Neural crest cell (in vitro differentiated cells): Measurements from ENCODE around the gene CLCNKA. TPM values are rescaled to one million over a fixed set of nuclear protein-coding genes. Genes with fewer than 3 reads are reported as not detected.

Experiments used
- DNase-seq: peaks from one replicate; pipeline ENCODE4 v3.0.0; 2021; ENCODE audit warnings: low read depth, mixed read lengths, low spot score
- H3K27ac Mint-ChIP-seq: one replicate; pipeline ENCODE4 v1.8.0; 2021; ENCODE audit warnings: mild to moderate bottlenecking, mixed read lengths; ENCODE audit not compliant: unreplicated experiment
- H3K27me3 Mint-ChIP-seq: 2 replicates; pipeline ENCODE4 v1.8.0; 2021; ENCODE audit warnings: low read depth, mild to moderate bottlenecking, mixed read lengths
- H3K36me3 Mint-ChIP-seq: 2 replicates; pipeline ENCODE4 v1.8.0; 2021; ENCODE audit warnings: low read depth, mild to moderate bottlenecking, mixed read lengths
- H3K4me1 Mint-ChIP-seq: 2 replicates; pipeline ENCODE4 v1.8.0; 2021; ENCODE audit warnings: mixed read lengths
- H3K4me3 Mint-ChIP-seq: one replicate; pipeline ENCODE4 v1.8.0; 2021; ENCODE audit warnings: mild to moderate bottlenecking, mixed read lengths
- H3K9me3 Mint-ChIP-seq: 2 replicates; pipeline ENCODE4 v1.8.0; 2021; ENCODE audit warnings: mixed read lengths
- total RNA-seq: library from RNA; stranded (reverse); gene quantifications from 2 replicates; pipeline ENCODE4 v1.2.1, GENCODE V29; 2021
- TF ChIP-seq, protein P1 (sequence below): fragments of 200-600 bp; sonication (generic); conservative IDR thresholded peaks from 2 replicates; pipeline ENCODE4 v1.5.0; 2021; ENCODE audit warnings: antibody characterized with exemption, mild to moderate bottlenecking

Gene CLCNKA
- total RNA-seq, 1 donor from 2014 or later: not detected

DNA sequence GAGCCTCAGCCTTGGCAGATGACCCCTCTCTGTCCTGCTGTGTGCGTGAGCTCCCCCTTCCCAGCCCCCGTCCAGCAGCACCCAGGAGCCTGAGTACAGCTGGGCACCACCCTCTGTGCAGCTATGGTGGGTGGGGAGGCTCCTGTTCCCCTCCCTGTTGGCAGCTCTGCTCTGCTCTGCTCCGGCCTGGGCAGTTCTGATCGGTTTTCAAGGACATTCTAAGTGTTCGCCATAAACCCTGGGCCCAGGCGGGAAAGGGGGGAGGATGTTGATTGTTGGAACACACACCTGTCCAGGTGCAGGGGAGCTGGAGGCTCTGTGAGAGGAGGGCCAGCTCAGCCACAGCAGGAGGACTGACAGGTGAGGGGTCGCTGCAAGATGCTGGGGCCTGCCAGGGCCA lies 21.7 kb downstream of the CLCNKA start, which contains the start of gene CLCNKB:
CLCNKB (plus strand) TSS at position 262 of the 400 bp plus-strand sequence. CDS start 711 bp downstream, outside the sequence.
- no peak within 1 kb of the TSS for H3K4me3 Mint-ChIP-seq
- no peaks in the 10 kb centered on the region for H3K9me3 Mint-ChIP-seq
- H3K27me3 Mint-ChIP-seq: peaks cover 4% of the 10 kb centered on the region
- no peaks in the 10 kb centered on the region for H3K36me3 Mint-ChIP-seq
- TF ChIP-seq, protein P1, sequence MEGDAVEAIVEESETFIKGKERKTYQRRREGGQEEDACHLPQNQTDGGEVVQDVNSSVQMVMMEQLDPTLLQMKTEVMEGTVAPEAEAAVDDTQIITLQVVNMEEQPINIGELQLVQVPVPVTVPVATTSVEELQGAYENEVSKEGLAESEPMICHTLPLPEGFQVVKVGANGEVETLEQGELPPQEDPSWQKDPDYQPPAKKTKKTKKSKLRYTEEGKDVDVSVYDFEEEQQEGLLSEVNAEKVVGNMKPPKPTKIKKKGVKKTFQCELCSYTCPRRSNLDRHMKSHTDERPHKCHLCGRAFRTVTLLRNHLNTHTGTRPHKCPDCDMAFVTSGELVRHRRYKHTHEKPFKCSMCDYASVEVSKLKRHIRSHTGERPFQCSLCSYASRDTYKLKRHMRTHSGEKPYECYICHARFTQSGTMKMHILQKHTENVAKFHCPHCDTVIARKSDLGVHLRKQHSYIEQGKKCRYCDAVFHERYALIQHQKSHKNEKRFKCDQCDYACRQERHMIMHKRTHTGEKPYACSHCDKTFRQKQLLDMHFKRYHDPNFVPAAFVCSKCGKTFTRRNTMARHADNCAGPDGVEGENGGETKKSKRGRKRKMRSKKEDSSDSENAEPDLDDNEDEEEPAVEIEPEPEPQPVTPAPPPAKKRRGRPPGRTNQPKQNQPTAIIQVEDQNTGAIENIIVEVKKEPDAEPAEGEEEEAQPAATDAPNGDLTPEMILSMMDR: no peak
- no peak for DNase-seq
- H3K27ac Mint-ChIP-seq: no peak within 1 kb of the TSS
- H3K4me1 Mint-ChIP-seq: peaks cover 6% of the 10 kb centered on the region

DNA sequence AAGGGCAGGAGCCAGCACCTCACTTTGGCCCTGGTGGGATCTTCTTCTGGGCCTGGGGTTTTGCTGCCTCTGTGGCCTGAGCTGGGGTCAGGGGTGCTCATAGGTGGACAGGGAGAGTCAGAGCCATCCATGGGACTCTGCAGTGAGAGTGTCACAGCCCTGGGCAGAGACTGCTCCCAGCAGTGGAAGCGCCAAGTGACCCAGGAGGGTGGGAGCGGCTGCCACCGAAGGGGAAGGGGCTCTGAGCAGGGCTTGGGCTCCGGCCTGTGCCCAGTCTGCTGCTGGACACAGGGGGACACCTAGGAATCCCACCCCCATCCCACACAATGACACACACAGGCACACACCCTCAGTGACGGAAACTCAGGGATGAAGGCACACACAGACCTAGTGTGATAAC lies 22.1 kb downstream of the CLCNKA start:
- no peak overlapping the region for H3K27ac Mint-ChIP-seq
- peaks cover 6% of the 10 kb centered on the region for H3K4me1 Mint-ChIP-seq
- H3K36me3 Mint-ChIP-seq: no peaks in the 10 kb centered on the region
- H3K27me3 Mint-ChIP-seq: peaks cover 4% of the 10 kb centered on the region
- no peaks in the 10 kb centered on the region for H3K9me3 Mint-ChIP-seq
- no peak overlapping the region for H3K4me3 Mint-ChIP-seq
- TF ChIP-seq, protein P1: no peak
- DNase-seq: no peak

GRCh38 chr1:16046842-16047241 lies 25.0 kb downstream of the CLCNKA start:
- Mint-ChIP-seq H3K4me3 (no peak overlapping the region), H3K27me3 (no peaks in the 10 kb centered on the region), H3K9me3 (no peaks in the 10 kb centered on the region), H3K36me3 (no peaks in the 10 kb centered on the region), H3K4me1 (peaks cover 4% of the 10 kb centered on the region), H3K27ac (no peak overlapping the region)
- DNase-seq: no peak
- TF ChIP-seq, protein P1: no peak

DNA sequence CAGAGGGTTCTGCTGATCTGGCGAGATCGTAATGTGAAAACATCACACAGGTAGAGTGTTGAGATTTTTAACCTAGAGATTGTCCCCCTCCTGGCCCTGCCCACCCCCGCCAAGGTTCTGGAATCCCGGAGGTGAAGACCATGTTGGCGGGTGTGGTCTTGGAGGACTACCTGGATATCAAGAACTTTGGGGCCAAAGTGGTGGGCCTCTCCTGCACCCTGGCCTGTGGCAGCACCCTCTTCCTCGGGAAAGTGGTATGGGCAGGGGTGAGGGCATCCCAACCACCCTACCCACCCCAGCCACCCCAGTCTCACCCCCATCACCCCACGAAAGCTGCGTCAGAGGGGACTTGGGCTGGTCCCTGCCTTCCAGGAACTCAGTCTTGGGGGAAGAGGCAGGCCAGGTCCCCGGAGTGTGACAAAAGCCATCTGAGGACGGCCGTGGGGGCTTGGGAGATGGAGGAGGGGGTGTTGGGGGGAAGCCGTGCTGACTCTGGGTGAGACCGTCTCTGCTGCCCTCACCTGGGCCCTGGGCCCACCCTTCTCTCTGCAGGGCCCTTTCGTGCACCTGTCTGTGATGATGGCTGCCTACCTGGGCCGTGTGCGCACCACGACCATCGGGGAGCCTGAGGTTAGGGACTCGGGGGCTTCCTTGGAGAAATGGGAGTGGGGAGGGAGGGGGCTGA lies 26.1 kb downstream of the CLCNKA start:
- Mint-ChIP-seq H3K27ac (no peak overlapping the region), H3K27me3 (no peaks in the 10 kb centered on the region), H3K9me3 (no peaks in the 10 kb centered on the region), H3K4me1 (peaks cover 4% of the 10 kb centered on the region), H3K36me3 (no peaks in the 10 kb centered on the region), H3K4me3 (peak overlapping the region; percentile 47)
- DNase-seq: no peak
- TF ChIP-seq, protein P1: no peak

- no peaks in the 10 kb centered on the region for H3K36me3 Mint-ChIP-seq
- H3K4me3 Mint-ChIP-seq: peak overlapping the region; percentile 61
- peak; percentile 76 for DNase-seq
- TF ChIP-seq, protein P1: peak; percentile 29
- H3K9me3 Mint-ChIP-seq: no peaks in the 10 kb centered on the region
- no peak overlapping the region for H3K27ac Mint-ChIP-seq
- peaks cover 4% of the 10 kb centered on the region for H3K4me1 Mint-ChIP-seq
- H3K27me3 Mint-ChIP-seq: no peaks in the 10 kb centered on the region
Measured at GRCh38 chr1:16048573-16049189, 26.8 kb downstream of the CLCNKA start.
